NCI-H2227 treated with DMSO at 0.1 percent for 48 hours (cell line): ENCODE data around the gene MOB1A.
"Not testable (repeated sequence)": the region's sequence is repeated elsewhere in the genome, so short reads cannot be mapped to it uniquely, and the experiment has no call there.

Source experiments
- DNase-seq: peaks from one replicate; lab custom pipeline; 2025; lab: John Stamatoyannopoulos, UW

MOB1A gene

GRCh38 chr2:74198461-74199274 is 20.0 kb upstream of the MOB1A start, which contains the start of gene MTHFD2:
TSS of gene MTHFD2 (plus strand) at chr2:74198615. CDS start at chr2:74198642, 27 bp downstream.
- DNase-seq = peak; percentile 96

GRCh38 chr2:74198023-74198460 is 19.4 kb upstream of the MOB1A start:
- DNase-seq = no peak

GRCh38 chr2:74197049-74197448 is 18.4 kb upstream of the MOB1A start:
- no peak for DNase-seq

GRCh38 chr2:74194799-74195198 is 16.1 kb upstream of the MOB1A start:
- DNase-seq = no peak

- DNase-seq = no peak
These were observed 13.1 kb upstream of the MOB1A start for GRCh38 chr2:74191596-74192380.

GRCh38 chr2:74188696-74189095 is 10.0 kb upstream of the MOB1A start:
- DNase-seq = no peak

- DNase-seq = no peak
These were observed 9.4 kb upstream of the MOB1A start for GRCh38 chr2:74188018-74188601.

- not testable (repeated sequence) for DNase-seq
These were observed 8.0 kb upstream of the MOB1A start for GRCh38 chr2:74186706-74187105.

- DNase-seq = no peak
These were observed 7.4 kb upstream of the MOB1A start for GRCh38 chr2:74186038-74186437.

- DNase-seq = no peak
These were observed 5.2 kb upstream of the MOB1A start for GRCh38 chr2:74183878-74184277.

- peak; percentile 64 for DNase-seq
These were observed 3.1 kb upstream of the MOB1A start for GRCh38 chr2:74181739-74182138.

GRCh38 chr2:74179063-74179865 is 585 bp upstream of the MOB1A start:
- DNase-seq = no peak

- no peak for DNase-seq
These were observed 983 bp downstream of the MOB1A start for GRCh38 chr2:74177696-74178095.

- no peak for DNase-seq
These were observed 3.8 kb downstream of the MOB1A start for GRCh38 chr2:74174909-74175308.

- DNase-seq = no peak
These were observed 9.9 kb downstream of the MOB1A start for GRCh38 chr2:74168739-74169138.

- DNase-seq = no peak
These were observed 13.9 kb downstream of the MOB1A start for GRCh38 chr2:74164761-74165160.

- no peak for DNase-seq
These were observed 15.7 kb downstream of the MOB1A start for GRCh38 chr2:74162951-74163350.

- no peak for DNase-seq
These were observed 22.8 kb downstream of the MOB1A start for GRCh38 chr2:74155830-74156229.

GRCh38 chr2:74152954-74153353 is 25.7 kb downstream of the MOB1A start:
- DNase-seq = no peak

- DNase-seq = no peak
These were observed 28.9 kb downstream of the MOB1A start for GRCh38 chr2:74149570-74150319.

- no peak for DNase-seq
These were observed 29.5 kb downstream of the MOB1A start for GRCh38 chr2:74149247-74149525.
